Heart right ventricle (tissue), 16 donors: ENCODE measurements around the gene SLC6A6. TPM values are rescaled to one million over a fixed set of nuclear protein-coding genes. Genes with fewer than 3 reads are reported as not detected.

Experiments used
- ATAC-seq, 8 donors: fragments of 200-7000 bp; cut with Tn5 transposase; one replicate each; pipeline ENCODE4 v1.9.1; 2020; ENCODE audit warnings: mild to moderate bottlenecking in 8 of 8, moderate library complexity in 8 of 8, moderate number of reproducible peaks in 1 of 8
- DNase-seq, 2 donors: peaks; one replicate each; pipeline ENCODE4 v3.0.0-alpha.2; 2020
- H3K27ac ChIP-seq, 10 donors: fragments of 200-600 bp; sonication (generic) in 2 of 10; one replicate each; pipeline versions ENCODE4 v1.5.0 to v1.8.0; 2020 to 2022; ENCODE audit warnings: mild to moderate bottlenecking in 3 of 10
- H3K27me3 ChIP-seq, 7 donors: fragments of 200-600 bp; one replicate each; pipeline ENCODE4 v1.8.0; 2021 to 2022; ENCODE audit warnings: mild to moderate bottlenecking in 2 of 7
- H3K36me3 ChIP-seq, 9 donors: fragments of 200-600 bp; sonication (generic) in 1 of 9; one replicate each; pipeline versions ENCODE4 v1.5.0 to v1.8.0; 2020 to 2022; ENCODE audit warnings: mild to moderate bottlenecking in 2 of 9
- H3K4me1 ChIP-seq, 9 donors: fragments of 200-600 bp; sonication (generic) in 1 of 9; one replicate each; pipeline versions ENCODE4 v1.5.0 to v1.8.0; 2020 to 2022; ENCODE audit warnings: mild to moderate bottlenecking in 4 of 9
- H3K4me3 ChIP-seq, 10 donors: fragments of 200-600 bp; sonication (generic) in 2 of 10; one replicate each; pipeline versions ENCODE4 v1.5.0 to v1.8.0; 2020 to 2022; ENCODE audit warnings: mild to moderate bottlenecking in 7 of 10, moderate library complexity in 2 of 10
- H3K9me3 ChIP-seq, 11 donors: fragments of 200-600 bp in 10 of 11; sonication (generic) in 2 of 11; one replicate each; pipeline versions ENCODE4 v1.5.0 to v1.8.0; 2013 to 2022; ENCODE audit warnings: mild to moderate bottlenecking in 2 of 11, control low read depth in 1 of 11, moderate library complexity in 1 of 11
- CTCF ChIP-seq, 9 donors: fragments of 200-600 bp; sonication (generic) in 2 of 9; IDR thresholded peaks; one replicate each; pipeline versions ENCODE4 v1.5.0 to v1.8.0; 2021 to 2022; ENCODE audit warnings: antibody characterized with exemption in 9 of 9, mild to moderate bottlenecking in 5 of 9, moderate library complexity in 1 of 9
- WGBS, 2 donors: extraction: QIAGEN DNeasy Blood & Tissue Kit; methylation state at CpG; one replicate each; pipeline ENCODE4 v1.1.7; 2013; ENCODE audit warnings: inconsistent platforms in 1 of 2; 5-methylcytosine and 5-hydroxymethylcytosine counted together
- intact Hi-C, 10 donors: fragments of 100-400 bp; cut with DNase I; formaldehyde crosslinking; loops; one replicate each; pipeline versions ENCODE4 v1.11.1 to v1.14.2; 2022
- polyA plus RNA-seq, 2 donors: library from polyadenylated mRNA; stranded (reverse); fragments of 200-250 nt; gene quantifications; one replicate each; pipeline ENCODE4 v1.2.3, GENCODE V29; 2013
- total RNA-seq, 10 donors: library from RNA; stranded (reverse); fragmentation: NEBNext Ultra II Directional in 3 of 10; extraction: Animal tissue kit (Norgen Biotek cat#: 25700) in 3 of 10; gene quantifications; one replicate each; pipeline versions ENCODE4 v1.2.1 to v1.2.4, GENCODE V29; 2021 to 2023
- donor health status: Arrhythmogenic right ventricular cardiomyopathy.
- donor health status: ischemic (EF 13 %, LVEDD 7.1; RV severe dilation, severe dysfunction).
- donor health status: healthy with polysubstance abuse.
- donor health status: DM: no; HTN: yes; CAD: no.
- donor health status: DM: no; HTN: no; CAD: no.
- donor health status: ischemic (EF 25% LVEDD 6.9; RV normal size, moderate dysfunction).
- donor health status: ischemic (EF 25% LVEDD 5.7; RV mildly dilated, moderate dysfunction).
- donor health status: healthy.
- donor health status: DM: yes; HTN: yes; CAD: no.
- donor health status: Ischemic cardiomyopathy.
- donor health status: ischemic (EF 35%, LVEDD 5.7; RV mildly dilated, moderate dysfunction).
- donor health status: nonischemic (EF 11% LVEDD 7.7; RV severe dilation, severe dysfunction).
- donor health status: DM: yes; HTN: yes; CAD: no.
- donor health status: PGD.
- donor health status: ischemic (EF 29% LVEDD 5.4; RV normal size, mild dysfunction).
- donor health status: nonischemic (EF 23%, LVEDD 6.1; RV moderate dilation, normal function).

Gene SLC6A6
- total and polyA plus RNA-seq, 12 donors, result 7.7 to 68.7 (median 44.0) TPM

- Histone ChIP-seq H3K36me3 (peaks cover 0 to 5% (median 0%) of the 10 kb centered on the region in 9 donors), H3K27ac (peak overlapping the region in 8 of 10 donors; percentile 16 to 91 (median 60)), H3K4me1 (peaks cover 27 to 68% (median 49%) of the 10 kb centered on the region in 9 donors), H3K9me3 (peaks cover 0 to 10% (median 0%) of the 10 kb centered on the region in 11 donors), H3K4me3 (no peak overlapping the region), H3K27me3 (peaks cover 0 to 9% (median 0%) of the 10 kb centered on the region in 7 donors)
- ATAC-seq (peak; percentile 47 to 83 (median 80)), DNase-seq (peak in 1 of 2 donors; percentile 62)
- TF ChIP-seq CTCF (IDR thresholded peaks at IDR 0.05), result no peak
- intact Hi-C loops, result no loop called here
- WGBS, 2 donors, result 37 to 45% methylated on average over 20 of the region's 20 CpGs
Observed at GRCh38 chr3:14532691-14533456, 130.5 kb downstream of the SLC6A6 start.

GRCh38 chr3:14533457-14533958 lies 131.1 kb downstream of the SLC6A6 start:
- DNase-seq (no peak), ATAC-seq (peak in 4 of 8 donors; percentile 6 to 27 (median 16))

GRCh38 chr3:14534516-14535191 lies 132.2 kb downstream of the SLC6A6 start:
- H3K36me3 ChIP-seq, result peaks cover 0 to 4% (median 0%) of the 10 kb centered on the region in 9 donors
- intact Hi-C loops, result no loop called here
- peak overlapping the region in 8 of 10 donors; percentile 3 to 91 (median 59) for H3K27ac ChIP-seq
- 20 to 26% methylated on average over 20 of the region's 20 CpGs for whole genome bisulfite sequencing, 2 donors
- ATAC-seq (no peak), DNase-seq (no peak)
- H3K27me3 ChIP-seq, result peaks cover 0 to 8% (median 0%) of the 10 kb centered on the region in 7 donors
- peak overlapping the region in 1 of 10 donors; percentile 16 for H3K4me3 ChIP-seq
- H3K9me3 ChIP-seq, result peaks cover 0 to 7% (median 0%) of the 10 kb centered on the region in 11 donors
- no peak for TF ChIP-seq CTCF (IDR thresholded peaks at IDR 0.05)
- H3K4me1 ChIP-seq, result peaks cover 28 to 83% (median 62%) of the 10 kb centered on the region in 9 donors

More at GRCh38 chr3:14533457-14533958, 131.1 kb downstream of the SLC6A6 start:
- Histone ChIP-seq H3K27ac (peak overlapping the region in 8 of 10 donors; percentile 3 to 91 (median 60)), H3K36me3 (peaks cover 0 to 5% (median 0%) of the 10 kb centered on the region in 9 donors), H3K9me3 (peaks cover 0 to 10% (median 0%) of the 10 kb centered on the region in 11 donors), H3K4me1 (peaks cover 28 to 74% (median 55%) of the 10 kb centered on the region in 9 donors), H3K27me3 (peaks cover 0 to 9% (median 0%) of the 10 kb centered on the region in 7 donors), H3K4me3 (no peak overlapping the region)
- 59 to 64% methylated on average over 14 of the region's 14 CpGs for WGBS, 2 donors
- intact Hi-C loops, result no loop called here
- TF ChIP-seq CTCF (IDR thresholded peaks at IDR 0.05), result no peak

- ATAC-seq (no peak), DNase-seq (no peak)
- no peak for TF ChIP-seq CTCF (IDR thresholded peaks at IDR 0.05)
- intact Hi-C loops, result no loop called here
- H3K27me3 ChIP-seq, result peaks cover 0 to 4% (median 0%) of the 10 kb centered on the region in 7 donors
- no peaks in the 10 kb centered on the region for H3K36me3 ChIP-seq
- no peak overlapping the region for H3K4me3 ChIP-seq
- WGBS, 2 donors, result 60 to 63% methylated on average over 6 of the region's 6 CpGs
- no peaks in the 10 kb centered on the region for H3K9me3 ChIP-seq
- H3K4me1 ChIP-seq, result peaks cover 29 to 87% (median 66%) of the 10 kb centered on the region in 9 donors
- H3K27ac ChIP-seq, result peak overlapping the region in 6 of 10 donors; percentile 3 to 91 (median 60)
Observed at GRCh38 chr3:14535616-14536015, 133.2 kb downstream of the SLC6A6 start.
